Astrocyte (in vitro differentiated cells and primary cell): ENCODE measurements around the gene ZBP1. TPM values are rescaled to one million over a fixed set of nuclear protein-coding genes. Genes with fewer than 3 reads are reported as not detected.

Experiments used
- DNase-seq: peaks from one replicate; pipeline ENCODE4 v3.0.0-alpha.2; 2010; ENCODE audit warnings: low read depth
- FAIRE-seq: peaks from 2 replicates; lab custom pipeline; 2011; peaks lifted over from hg19 to GRCh38; lab: Jason Lieb, UNC
- H2AFZ ChIP-seq: 2 replicates; pipeline ENCODE4 v1.6.0; 2012; ENCODE audit warnings: low read depth, low read length, inconsistent platforms
- H3K27ac ChIP-seq: 2 replicates; pipeline ENCODE4 v1.5.1; 2011; ENCODE audit warnings: low read depth, low read length, inconsistent platforms
- H3K27me3 ChIP-seq: 2 replicates; pipeline ENCODE4 v1.6.0; 2011; ENCODE audit warnings: low read length, inconsistent platforms; ENCODE audit not compliant: insufficient read depth
- H3K36me3 ChIP-seq: 2 replicates; pipeline ENCODE4 v1.5.1; 2011; ENCODE audit warnings: low read length, inconsistent platforms; ENCODE audit not compliant: insufficient read depth
- H3K4me1 ChIP-seq: 2 replicates; pipeline ENCODE4 v1.5.1; 2011; ENCODE audit warnings: low read length, inconsistent platforms; ENCODE audit not compliant: insufficient read depth
- H3K4me2 ChIP-seq: 2 replicates; pipeline ENCODE4 v1.6.0; 2012; ENCODE audit warnings: low read length, inconsistent platforms
- H3K4me3 ChIP-seq: 2 replicates; pipeline ENCODE4 v1.5.1; 2011; ENCODE audit warnings: low read depth, mild to moderate bottlenecking, low read length, inconsistent platforms; ENCODE audit not compliant: insufficient read depth
- H3K79me2 ChIP-seq: 2 replicates; pipeline ENCODE4 v1.6.0; 2012; ENCODE audit warnings: mild to moderate bottlenecking, low read length, inconsistent platforms; ENCODE audit not compliant: insufficient read depth
- H3K9ac ChIP-seq: 2 replicates; pipeline ENCODE4 v1.6.0; 2012; ENCODE audit warnings: mild to moderate bottlenecking, low read length, inconsistent platforms
- H3K9me3 ChIP-seq: 2 replicates; pipeline ENCODE4 v1.5.1; 2012; ENCODE audit warnings: low read depth, mild to moderate bottlenecking, low read length, inconsistent platforms; ENCODE audit not compliant: insufficient read depth
- H4K20me1 ChIP-seq: 2 replicates; pipeline ENCODE4 v1.6.0; 2012; ENCODE audit warnings: low read length, inconsistent platforms; ENCODE audit not compliant: insufficient read depth
- H3K27ac Mint-ChIP-seq: one replicate; pipeline ENCODE4 v1.8.0; 2021; ENCODE audit warnings: mild to moderate bottlenecking, mixed read lengths; ENCODE audit not compliant: unreplicated experiment
- H3K27me3 Mint-ChIP-seq: one replicate; pipeline ENCODE4 v1.8.0; 2021; ENCODE audit warnings: low read depth, mixed read lengths; ENCODE audit not compliant: unreplicated experiment
- H3K36me3 Mint-ChIP-seq: one replicate; pipeline ENCODE4 v1.8.0; 2021; ENCODE audit warnings: low read depth, mixed read lengths; ENCODE audit not compliant: unreplicated experiment
- H3K4me1 Mint-ChIP-seq: one replicate; pipeline ENCODE4 v1.8.0; 2021; ENCODE audit warnings: low read depth, mixed read lengths; ENCODE audit not compliant: unreplicated experiment
- H3K4me3 Mint-ChIP-seq: one replicate; pipeline ENCODE4 v1.8.0; 2021; ENCODE audit warnings: mild to moderate bottlenecking, moderate library complexity, mixed read lengths; ENCODE audit not compliant: unreplicated experiment
- H3K9me3 Mint-ChIP-seq: one replicate; pipeline ENCODE4 v1.8.0; 2021; ENCODE audit warnings: mild to moderate bottlenecking, mixed read lengths; ENCODE audit not compliant: unreplicated experiment
- CTCF ChIP-seq: IDR thresholded peaks from 2 replicates; pipeline ENCODE4 v1.5.1; 2011; ENCODE audit warnings: low read depth, mild to moderate bottlenecking, inconsistent platforms, low read length, moderate library complexity; ENCODE audit not compliant: insufficient read depth
- EZH2 ChIP-seq: IDR thresholded peaks from 2 replicates; pipeline ENCODE4 v1.6.1; 2012; ENCODE audit warnings: mild to moderate bottlenecking, low read length, inconsistent platforms; ENCODE audit not compliant: insufficient read depth
- total RNA-seq: library from RNA; stranded (reverse); gene quantifications from 2 replicates; pipeline ENCODE4 v1.2.1, GENCODE V29; 2021

Gene ZBP1
- total RNA-seq, 1 donor from 2014 or later, result not detected

- no peaks in the 10 kb centered on the region for H4K20me1 ChIP-seq
- H3K27me3 ChIP-seq, result peaks cover 3% of the 10 kb centered on the region
- H3K36me3 ChIP-seq, result no peaks in the 10 kb centered on the region
- Mint-ChIP-seq H3K36me3 (no peaks in the 10 kb centered on the region), H3K4me1 (peaks cover 2% of the 10 kb centered on the region), H3K27ac (no peak overlapping the region), H3K9me3 (peaks cover 4% of the 10 kb centered on the region), H3K27me3 (peaks cover 49% of the 10 kb centered on the region), H3K4me3 (no peak overlapping the region)
- no peak for TF ChIP-seq CTCF
- no peak for TF ChIP-seq EZH2
- H3K4me3 ChIP-seq, result no peak overlapping the region
- H3K4me1 ChIP-seq, result no peaks in the 10 kb centered on the region
- H3K79me2 ChIP-seq, result no peaks in the 10 kb centered on the region
- DNase-seq, result no peak
- no peaks in the 10 kb centered on the region for H3K9me3 ChIP-seq
- H3K9ac ChIP-seq, result no peak overlapping the region
- H3K4me2 ChIP-seq, result no peak overlapping the region
- H2AFZ ChIP-seq, result no peak overlapping the region
- no peak overlapping the region for H3K27ac ChIP-seq
- no peak for FAIRE-seq
Observed at GRCh38 chr20:57613481-57613921, 6.7 kb downstream of the ZBP1 start.

- H3K4me3 Mint-ChIP-seq, result no peak overlapping the region
- DNase-seq (no peak), FAIRE-seq (no peak)
- Histone ChIP-seq H3K4me1 (no peaks in the 10 kb centered on the region), H3K79me2 (no peaks in the 10 kb centered on the region), H3K4me3 (no peak overlapping the region), H3K36me3 (no peaks in the 10 kb centered on the region), H3K27me3 (peaks cover 3% of the 10 kb centered on the region), H3K9ac (no peak overlapping the region), H2AFZ (no peak overlapping the region), H3K9me3 (no peaks in the 10 kb centered on the region), H3K4me2 (no peak overlapping the region), H4K20me1 (no peaks in the 10 kb centered on the region), H3K27ac (no peak overlapping the region)
- H3K4me1 Mint-ChIP-seq, result no peaks in the 10 kb centered on the region
- peaks cover 49% of the 10 kb centered on the region for H3K27me3 Mint-ChIP-seq
- H3K27ac Mint-ChIP-seq, result no peak overlapping the region
- peaks cover 4% of the 10 kb centered on the region for H3K9me3 Mint-ChIP-seq
- no peaks in the 10 kb centered on the region for H3K36me3 Mint-ChIP-seq
- no peak for TF ChIP-seq CTCF
- TF ChIP-seq EZH2, result no peak
Observed at GRCh38 chr20:57612916-57613315, 7.3 kb downstream of the ZBP1 start.

GRCh38 chr20:57612436-57612835 is 7.8 kb downstream of the ZBP1 start:
- no peak overlapping the region for H3K27ac Mint-ChIP-seq

More at GRCh38 chr20:57612436-57612835, 7.8 kb downstream of the ZBP1 start:
- no peak overlapping the region for H3K4me3 Mint-ChIP-seq
- Histone ChIP-seq H3K27me3 (peaks cover 7% of the 10 kb centered on the region), H2AFZ (no peak overlapping the region), H3K9ac (no peak overlapping the region), H3K9me3 (no peaks in the 10 kb centered on the region), H3K4me1 (no peaks in the 10 kb centered on the region), H3K79me2 (no peaks in the 10 kb centered on the region), H3K36me3 (no peaks in the 10 kb centered on the region), H4K20me1 (no peaks in the 10 kb centered on the region), H3K4me3 (no peak overlapping the region), H3K27ac (no peak overlapping the region), H3K4me2 (no peak overlapping the region)
- no peak for TF ChIP-seq EZH2
- TF ChIP-seq CTCF, result no peak
- FAIRE-seq (no peak), DNase-seq (no peak)
- H3K4me1 Mint-ChIP-seq, result no peaks in the 10 kb centered on the region
- peaks cover 49% of the 10 kb centered on the region for H3K27me3 Mint-ChIP-seq
- H3K9me3 Mint-ChIP-seq, result peaks cover 4% of the 10 kb centered on the region
- no peaks in the 10 kb centered on the region for H3K36me3 Mint-ChIP-seq
